ENCODE data around the gene KRT32.
"Not testable (repeated sequence)": the region's sequence is repeated elsewhere in the genome, so short reads cannot be mapped to it uniquely, and the experiment has no call there.

Gene KRT32

GRCh38 chr17:41439375-41439774 is 27.8 kb downstream of the KRT32 start:
- Histone ChIP-seq H3K9me3 (ENCODE audit: control insufficient read depth, insufficient read depth, low read length) (no peaks in the 10 kb centered on the region), H3K36me3 (ENCODE audit: insufficient read depth, low read length) (no peaks in the 10 kb centered on the region), H3K4me1 (ENCODE audit: insufficient read depth, low read length) (no peaks in the 10 kb centered on the region), H3K9ac (ENCODE audit: low read depth, low read length) (no peak overlapping the region)

- no peak overlapping the region for H3K9ac ChIP-seq (ENCODE audit: low read depth, low read length)
- H3K4me1 ChIP-seq (ENCODE audit: insufficient read depth, low read length), result no peaks in the 10 kb centered on the region
- no peaks in the 10 kb centered on the region for H3K36me3 ChIP-seq (ENCODE audit: insufficient read depth, low read length)
- no peaks in the 10 kb centered on the region for H3K9me3 ChIP-seq (ENCODE audit: control insufficient read depth, insufficient read depth, low read length)
Measured at GRCh38 chr17:41437769-41438168, 29.4 kb downstream of the KRT32 start.

GRCh38 chr17:41437254-41437653 is 29.9 kb downstream of the KRT32 start:
- Histone ChIP-seq H3K9me3 (ENCODE audit: control insufficient read depth, insufficient read depth, low read length) (no peaks in the 10 kb centered on the region), H3K36me3 (ENCODE audit: insufficient read depth, low read length) (no peaks in the 10 kb centered on the region), H3K4me1 (ENCODE audit: insufficient read depth, low read length) (no peaks in the 10 kb centered on the region), H3K9ac (ENCODE audit: low read depth, low read length) (no peak overlapping the region)

GRCh38 chr17:41434415-41434814 is 32.8 kb downstream of the KRT32 start:
- Histone ChIP-seq H3K4me1 (ENCODE audit: insufficient read depth, low read length) (no peaks in the 10 kb centered on the region), H3K36me3 (ENCODE audit: insufficient read depth, low read length) (no peaks in the 10 kb centered on the region), H3K9me3 (ENCODE audit: control insufficient read depth, insufficient read depth, low read length) (no peaks in the 10 kb centered on the region), H3K9ac (ENCODE audit: low read depth, low read length) (no peak overlapping the region)

- Histone ChIP-seq H3K36me3 (ENCODE audit: insufficient read depth, low read length) (no peaks in the 10 kb centered on the region), H3K4me1 (ENCODE audit: insufficient read depth, low read length) (no peaks in the 10 kb centered on the region), H3K9me3 (ENCODE audit: control insufficient read depth, insufficient read depth, low read length) (no peaks in the 10 kb centered on the region), H3K9ac (ENCODE audit: low read depth, low read length) (no peak overlapping the region)
Measured at GRCh38 chr17:41434005-41434404, 33.2 kb downstream of the KRT32 start.

GRCh38 chr17:41433586-41433985 is 33.6 kb downstream of the KRT32 start:
- Histone ChIP-seq H3K36me3 (ENCODE audit: insufficient read depth, low read length) (no peaks in the 10 kb centered on the region), H3K4me1 (ENCODE audit: insufficient read depth, low read length) (no peaks in the 10 kb centered on the region), H3K9me3 (ENCODE audit: control insufficient read depth, insufficient read depth, low read length) (no peaks in the 10 kb centered on the region), H3K9ac (ENCODE audit: low read depth, low read length) (no peak overlapping the region)

- not testable (repeated sequence) for H3K4me1 ChIP-seq (ENCODE audit: insufficient read depth, low read length); H3K36me3 ChIP-seq (ENCODE audit: insufficient read depth, low read length); H3K9me3 ChIP-seq (ENCODE audit: control insufficient read depth, insufficient read depth, low read length); H3K9ac ChIP-seq (ENCODE audit: low read depth, low read length)
Measured at GRCh38 chr17:41430376-41430775, 36.8 kb downstream of the KRT32 start.

- Histone ChIP-seq H3K4me1 (ENCODE audit: insufficient read depth, low read length) (no peaks in the 10 kb centered on the region), H3K36me3 (ENCODE audit: insufficient read depth, low read length) (no peaks in the 10 kb centered on the region), H3K9me3 (ENCODE audit: control insufficient read depth, insufficient read depth, low read length) (no peaks in the 10 kb centered on the region), H3K9ac (ENCODE audit: low read depth, low read length) (no peak overlapping the region)
Measured at GRCh38 chr17:41429667-41430066, 37.5 kb downstream of the KRT32 start.

GRCh38 chr17:41428591-41429291 is 38.4 kb downstream of the KRT32 start:
- no peaks in the 10 kb centered on the region for H3K4me1 ChIP-seq (ENCODE audit: insufficient read depth, low read length)

GRCh38 chr17:41424111-41424635 is 43.0 kb downstream of the KRT32 start, which contains the start of gene KRT37:
Gene KRT37 (minus strand): TSS chr17:41424585. CDS start chr17:41424523, 62 bp downstream.
- Histone ChIP-seq H3K36me3 (ENCODE audit: insufficient read depth, low read length) (no peaks in the 10 kb centered on the region), H3K9me3 (ENCODE audit: control insufficient read depth, insufficient read depth, low read length) (no peaks in the 10 kb centered on the region), H3K9ac (ENCODE audit: low read depth, low read length) (no peak within 1 kb of the TSS), H3K4me1 (ENCODE audit: insufficient read depth, low read length) (no peaks in the 10 kb centered on the region)

More at GRCh38 chr17:41428591-41429291, 38.4 kb downstream of the KRT32 start:
- Histone ChIP-seq H3K9ac (ENCODE audit: low read depth, low read length) (no peak overlapping the region), H3K9me3 (ENCODE audit: control insufficient read depth, insufficient read depth, low read length) (no peaks in the 10 kb centered on the region), H3K36me3 (ENCODE audit: insufficient read depth, low read length) (no peaks in the 10 kb centered on the region)

GRCh38 chr17:41422586-41422985 is 44.6 kb downstream of the KRT32 start:
- not testable (repeated sequence) for H3K9ac ChIP-seq (ENCODE audit: low read depth, low read length); H3K9me3 ChIP-seq (ENCODE audit: control insufficient read depth, insufficient read depth, low read length); H3K4me1 ChIP-seq (ENCODE audit: insufficient read depth, low read length); H3K36me3 ChIP-seq (ENCODE audit: insufficient read depth, low read length)

- Histone ChIP-seq H3K36me3 (ENCODE audit: insufficient read depth, low read length) (no peaks in the 10 kb centered on the region), H3K9me3 (ENCODE audit: control insufficient read depth, insufficient read depth, low read length) (no peaks in the 10 kb centered on the region), H3K4me1 (ENCODE audit: insufficient read depth, low read length) (no peaks in the 10 kb centered on the region), H3K9ac (ENCODE audit: low read depth, low read length) (no peak overlapping the region)
Measured at GRCh38 chr17:41421617-41422016, 45.6 kb downstream of the KRT32 start.

GRCh38 chr17:41421116-41421515 is 46.1 kb downstream of the KRT32 start:
- H3K4me1 ChIP-seq (ENCODE audit: insufficient read depth, low read length), result no peaks in the 10 kb centered on the region
- H3K36me3 ChIP-seq (ENCODE audit: insufficient read depth, low read length), result no peaks in the 10 kb centered on the region
- no peaks in the 10 kb centered on the region for H3K9me3 ChIP-seq (ENCODE audit: control insufficient read depth, insufficient read depth, low read length)
- H3K9ac ChIP-seq (ENCODE audit: low read depth, low read length), result no peak overlapping the region

- Histone ChIP-seq H3K9ac (ENCODE audit: low read depth, low read length) (no peak overlapping the region), H3K4me1 (ENCODE audit: insufficient read depth, low read length) (no peaks in the 10 kb centered on the region), H3K9me3 (ENCODE audit: control insufficient read depth, insufficient read depth, low read length) (no peaks in the 10 kb centered on the region), H3K36me3 (ENCODE audit: insufficient read depth, low read length) (no peaks in the 10 kb centered on the region)
Measured at GRCh38 chr17:41420134-41420533, 47.1 kb downstream of the KRT32 start.

GRCh38 chr17:41419716-41420115 is 47.5 kb downstream of the KRT32 start:
- Histone ChIP-seq H3K9ac (ENCODE audit: low read depth, low read length) (no peak overlapping the region), H3K4me1 (ENCODE audit: insufficient read depth, low read length) (no peaks in the 10 kb centered on the region), H3K9me3 (ENCODE audit: control insufficient read depth, insufficient read depth, low read length) (no peaks in the 10 kb centered on the region), H3K36me3 (ENCODE audit: insufficient read depth, low read length) (no peaks in the 10 kb centered on the region)
